H9 (cell line): ENCODE measurements around the gene RHBDL2. TPM values are rescaled to one million over a fixed set of nuclear protein-coding genes. Genes with fewer than 3 reads are reported as not detected.
"Not testable (repeated sequence)": the region's sequence is repeated elsewhere in the genome, so short reads cannot be mapped to it uniquely, and the experiment has no call there.

Experiments used
- DNase-seq: peaks from one replicate; pipeline ENCODE4 v3.0.0-alpha.2; 2017
- H2AFZ ChIP-seq: one replicate; pipeline ENCODE4 v1.6.1; 2013; ENCODE audit warnings: mild to moderate bottlenecking, low read length, control low read depth, moderate library complexity
- H2AK5ac ChIP-seq: 2 replicates; pipeline ENCODE4 v1.6.1; 2013; ENCODE audit warnings: low read length, control low read depth, mixed read lengths; ENCODE audit not compliant: insufficient read length
- H2BK120ac ChIP-seq: one replicate; pipeline ENCODE4 v1.6.1; 2013; ENCODE audit warnings: low read depth, mild to moderate bottlenecking, low read length, control low read depth, inconsistent platforms; ENCODE audit not compliant: poor library complexity, severe bottlenecking
- H2BK12ac ChIP-seq: 2 replicates; pipeline ENCODE4 v1.6.1; 2013; ENCODE audit warnings: low read length, control low read depth, mixed read lengths, low read depth; ENCODE audit not compliant: insufficient read length
- H2BK15ac ChIP-seq: 2 replicates; pipeline ENCODE4 v1.6.1; 2013; ENCODE audit warnings: low read depth, low read length, control low read depth
- H2BK20ac ChIP-seq: one replicate; pipeline ENCODE4 v1.6.1; 2013; ENCODE audit warnings: low read depth, mild to moderate bottlenecking, low read length, control low read depth, inconsistent platforms; ENCODE audit not compliant: poor library complexity, severe bottlenecking
- H2BK5ac ChIP-seq: 2 replicates; pipeline ENCODE4 v1.6.1; 2013; ENCODE audit warnings: low read length, control low read depth, mixed read lengths; ENCODE audit not compliant: insufficient read length
- H3K14ac ChIP-seq: 2 replicates; pipeline ENCODE4 v1.6.1; 2013; ENCODE audit warnings: low read length, control low read depth; ENCODE audit not compliant: insufficient read depth
- H3K18ac ChIP-seq: 2 replicates; pipeline ENCODE4 v1.6.1; 2013; ENCODE audit warnings: low read depth, mild to moderate bottlenecking, mixed read lengths, low read length, control low read depth; ENCODE audit not compliant: insufficient read length
- H3K23ac ChIP-seq: 2 replicates; pipeline ENCODE4 v1.6.1; 2013; ENCODE audit warnings: low read length, control low read depth, mixed read lengths, low read depth; ENCODE audit not compliant: insufficient read length
- H3K23me2 ChIP-seq: 2 replicates; pipeline ENCODE4 v1.6.1; 2013; ENCODE audit warnings: low read depth, mild to moderate bottlenecking, mixed read lengths, low read length, control low read depth; ENCODE audit not compliant: insufficient read length, poor library complexity, severe bottlenecking
- H3K27ac ChIP-seq: 2 replicates; pipeline ENCODE4 v1.5.1; 2013; ENCODE audit warnings: low read length, control low read depth, mixed read lengths, low read depth; ENCODE audit not compliant: insufficient read length
- H3K27me3 ChIP-seq: 2 replicates; pipeline ENCODE4 v1.6.1; 2013; ENCODE audit warnings: low read length, control low read depth, inconsistent platforms; ENCODE audit not compliant: insufficient read depth
- H3K4ac ChIP-seq: 2 replicates; pipeline ENCODE4 v1.6.1; 2013; ENCODE audit warnings: low read depth, mild to moderate bottlenecking, control low read depth, inconsistent platforms, low read length, moderate library complexity
- H3K4me1 ChIP-seq: 2 replicates; pipeline ENCODE4 v1.6.1; 2013; ENCODE audit warnings: low read length, control low read depth, inconsistent platforms; ENCODE audit not compliant: insufficient read depth
- H3K4me2 ChIP-seq: 2 replicates; pipeline ENCODE4 v1.6.1; 2013; ENCODE audit warnings: low read length, control low read depth, mixed read lengths; ENCODE audit not compliant: insufficient read length, insufficient read depth
- H3K56ac ChIP-seq: 2 replicates; pipeline ENCODE4 v1.6.1; 2013; ENCODE audit warnings: low read depth, mild to moderate bottlenecking, mixed read lengths, low read length, control low read depth; ENCODE audit not compliant: insufficient read length
- H3K79me1 ChIP-seq: 2 replicates; pipeline ENCODE4 v1.6.1; 2013; ENCODE audit warnings: low read depth, mild to moderate bottlenecking, moderate library complexity, low read length, control low read depth, inconsistent platforms; ENCODE audit not compliant: insufficient read depth, poor library complexity, severe bottlenecking
- H3K79me2 ChIP-seq: 2 replicates; pipeline ENCODE4 v1.6.1; 2013; ENCODE audit warnings: low read length, control low read depth, inconsistent platforms; ENCODE audit not compliant: insufficient read depth
- H3K9ac ChIP-seq: 2 replicates; pipeline ENCODE4 v1.6.1; 2013; ENCODE audit warnings: low read length, control low read depth, mixed read lengths; ENCODE audit not compliant: insufficient read length; ENCODE audit errors: extremely low read depth
- H3K9me3 ChIP-seq: one replicate; pipeline ENCODE4 v1.6.1; 2013; ENCODE audit warnings: low read depth, low read length, inconsistent platforms; ENCODE audit not compliant: control insufficient read depth
- H3T11ph ChIP-seq: one replicate; pipeline ENCODE4 v1.6.1; 2013; ENCODE audit warnings: mild to moderate bottlenecking, low read length, control low read depth, inconsistent platforms
- H4K20me1 ChIP-seq: one replicate; pipeline ENCODE4 v1.6.1; 2013; ENCODE audit not compliant: control insufficient read depth, insufficient read length, insufficient read depth
- H4K5ac ChIP-seq: 2 replicates; pipeline ENCODE4 v1.6.1; 2013; ENCODE audit warnings: low read depth, mild to moderate bottlenecking, mixed read lengths, low read length, control low read depth; ENCODE audit not compliant: insufficient read length
- H4K8ac ChIP-seq: replicated peaks from 2 replicates; pipeline ENCODE4 v1.6.1; 2013; ENCODE audit warnings: low read length, control low read depth, mixed read lengths, low read depth; ENCODE audit not compliant: insufficient read length
- H4K91ac ChIP-seq: 2 replicates; pipeline ENCODE4 v1.6.1; 2013; ENCODE audit warnings: low read depth, mild to moderate bottlenecking, moderate library complexity, mixed read lengths, low read length, control low read depth; ENCODE audit not compliant: insufficient read length
- H3K27ac Mint-ChIP-seq, 3 experiments: 2 replicates in 2 of 3; 3 replicates in 1 of 3; pipeline ENCODE4 v1.8.0; 2020 to 2021; ENCODE audit warnings: mixed read lengths in 3 of 3, mild to moderate bottlenecking in 1 of 3, moderate library complexity in 1 of 3
- H3K27me3 Mint-ChIP-seq: 2 replicates; pipeline ENCODE4 v1.8.0; 2021; ENCODE audit warnings: low read depth, mild to moderate bottlenecking, moderate library complexity, mixed read lengths
- H3K36me3 Mint-ChIP-seq, 3 experiments: 2 replicates in 2 of 3; 3 replicates in 1 of 3; pipeline ENCODE4 v1.8.0; 2020 to 2021; ENCODE audit warnings: low read depth in 3 of 3, mixed read lengths in 3 of 3; ENCODE audit not compliant: insufficient read depth in 1 of 3
- H3K4me1 Mint-ChIP-seq, 2 experiments: 2 replicates each; pipeline ENCODE4 v1.8.0; 2020; ENCODE audit warnings: mixed read lengths in 2 of 2
- H3K4me3 Mint-ChIP-seq, 2 experiments: 2 replicates in 1 of 2; 3 replicates in 1 of 2; pipeline ENCODE4 v1.8.0; 2020 to 2021; ENCODE audit warnings: mild to moderate bottlenecking in 2 of 2, mixed read lengths in 2 of 2, moderate library complexity in 1 of 2
- H3K9me3 Mint-ChIP-seq, 2 experiments: 2 replicates in 1 of 2; 3 replicates in 1 of 2; pipeline ENCODE4 v1.8.0; 2020; ENCODE audit warnings: mild to moderate bottlenecking in 2 of 2, mixed read lengths in 2 of 2, moderate library complexity in 1 of 2
- WGBS: extraction: QIAGEN DNeasy Blood & Tissue Kit; methylation state at CpG from one replicate; pipeline ENCODE4 v1.1.7; 2013; ENCODE audit warnings: missing lambda C conversion rate, low lambda C conversion rate, mixed read lengths; ENCODE audit not compliant: insufficient read length; ENCODE audit errors: extremely low coverage; 5-methylcytosine and 5-hydroxymethylcytosine counted together
- total RNA-seq: library from RNA; stranded (reverse); gene quantifications from 2 replicates; pipeline ENCODE4 v1.2.1, GENCODE V29; 2021

RHBDL2 gene
- total RNA-seq, 1 experiment from 2014 or later = not detected

DNA sequence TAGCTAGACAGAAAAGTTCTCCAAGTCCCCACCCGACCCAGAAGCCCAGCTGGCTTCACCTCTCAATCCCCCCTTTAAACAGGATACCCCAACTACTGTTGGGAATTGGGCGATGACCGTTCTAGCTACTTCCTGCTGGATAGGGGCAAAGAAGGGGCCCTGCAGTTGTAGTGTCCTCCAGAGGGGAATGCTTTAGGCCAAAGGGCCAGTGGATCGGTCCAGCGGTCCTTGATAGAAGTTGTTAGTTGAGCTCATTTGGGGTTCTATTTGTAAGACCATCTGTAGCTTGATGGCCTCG lies 36.6 kb upstream of the RHBDL2 start:
- not testable (repeated sequence) for DNase-seq, H3K4ac ChIP-seq, H2BK5ac ChIP-seq, H3K79me2 ChIP-seq, H2BK12ac ChIP-seq, H3K4me1 ChIP-seq, H3K4me2 ChIP-seq, H3K23me2 ChIP-seq, H3K27ac Mint-ChIP-seq, H2BK15ac ChIP-seq, H4K91ac ChIP-seq, H4K5ac ChIP-seq, H2AK5ac ChIP-seq, H3K9me3 ChIP-seq, H3K4me3 Mint-ChIP-seq, H3K79me1 ChIP-seq, H3K4me1 Mint-ChIP-seq, H3T11ph ChIP-seq, H3K9ac ChIP-seq, H3K27me3 Mint-ChIP-seq, H4K20me1 ChIP-seq, H2AFZ ChIP-seq, H3K23ac ChIP-seq, H3K27ac ChIP-seq, H3K14ac ChIP-seq, H3K18ac ChIP-seq, H3K56ac ChIP-seq, H2BK120ac ChIP-seq, H2BK20ac ChIP-seq, H3K27me3 ChIP-seq, H4K8ac ChIP-seq
- Mint-ChIP-seq H3K36me3 (peaks cover 9 to 14% (median 12%) of the 10 kb centered on the region in 3 experiments; a peak in 6 of 7 replicates), H3K9me3 (peaks cover 22 to 25% of the 10 kb centered on the region in 2 experiments)
- WGBS = no CpG with 5 or more reads among the region's 6 CpGs

DNA sequence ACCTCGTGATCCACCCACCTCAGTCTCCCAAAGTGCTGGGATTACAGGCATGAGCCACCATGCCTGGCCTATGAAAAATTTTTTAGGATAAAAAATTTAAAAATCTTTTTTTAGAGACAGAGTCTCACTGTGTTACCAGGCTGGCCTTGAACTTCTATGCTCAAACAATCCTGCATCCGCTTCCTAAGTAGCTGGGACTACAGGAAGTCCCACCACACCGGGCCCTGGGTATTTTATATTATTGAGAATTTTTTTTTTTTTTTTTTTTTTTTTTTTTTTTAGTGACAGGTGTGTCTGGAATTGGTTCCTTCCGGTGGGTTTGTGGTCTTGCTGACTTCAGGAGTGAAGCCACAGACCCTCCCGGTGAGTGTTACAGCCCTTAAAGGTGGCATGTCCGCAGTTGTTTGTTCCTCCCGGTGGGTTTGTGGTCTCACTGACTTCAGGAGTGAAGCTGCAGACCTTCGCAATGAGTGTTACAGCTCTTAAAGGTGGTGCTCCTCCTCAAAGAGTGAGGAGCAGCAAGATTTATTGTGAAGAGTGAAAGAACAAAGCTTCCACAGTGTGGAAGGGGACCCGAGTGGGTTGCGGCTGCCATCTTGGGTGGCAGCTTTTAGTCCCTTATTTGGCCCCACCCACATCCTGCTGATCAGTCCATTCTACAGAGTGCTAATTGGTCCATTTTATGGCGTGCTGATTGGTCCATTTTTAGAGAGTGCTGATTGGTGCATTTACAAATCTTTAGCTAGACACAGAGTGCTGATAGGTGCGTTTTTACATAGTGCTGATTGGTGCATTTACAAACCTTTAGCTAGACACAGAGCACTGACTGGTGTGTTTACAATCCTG lies 36.0 kb upstream of the RHBDL2 start:
- WGBS = no CpG with 5 or more reads among the region's 12 CpGs
- H4K91ac ChIP-seq, H2AFZ ChIP-seq, H3K9ac ChIP-seq, H3K4me1 Mint-ChIP-seq, H2BK5ac ChIP-seq, H2BK120ac ChIP-seq, H3K18ac ChIP-seq, H3K27ac ChIP-seq, H4K5ac ChIP-seq, H3T11ph ChIP-seq, H4K20me1 ChIP-seq, H2BK12ac ChIP-seq, H2BK15ac ChIP-seq, DNase-seq, H3K14ac ChIP-seq, H3K4me2 ChIP-seq, H4K8ac ChIP-seq, H3K23me2 ChIP-seq, H3K56ac ChIP-seq, H3K9me3 ChIP-seq, H3K27ac Mint-ChIP-seq, H3K4ac ChIP-seq, H3K27me3 ChIP-seq, H3K4me3 Mint-ChIP-seq, H3K79me2 ChIP-seq, H3K79me1 ChIP-seq, H3K27me3 Mint-ChIP-seq, H2AK5ac ChIP-seq, H3K23ac ChIP-seq, H2BK20ac ChIP-seq, H3K4me1 ChIP-seq: not testable (repeated sequence)
- Mint-ChIP-seq H3K9me3 (peaks cover 22 to 25% of the 10 kb centered on the region in 2 experiments), H3K36me3 (peaks cover 9 to 14% (median 12%) of the 10 kb centered on the region in 3 experiments; a peak in 6 of 7 replicates)
